Kidney capillary endothelial cell (primary cell): ENCODE measurements around the gene ELF2.
"Not testable (repeated sequence)": the region's sequence is repeated elsewhere in the genome, so short reads cannot be mapped to it uniquely, and the experiment has no call there.

Experiments
- DNase-seq: peaks from one replicate; pipeline ENCODE4 v3.0.0-alpha.2; 2018; ENCODE audit warnings: low spot score

The ELF2 gene

DNA sequence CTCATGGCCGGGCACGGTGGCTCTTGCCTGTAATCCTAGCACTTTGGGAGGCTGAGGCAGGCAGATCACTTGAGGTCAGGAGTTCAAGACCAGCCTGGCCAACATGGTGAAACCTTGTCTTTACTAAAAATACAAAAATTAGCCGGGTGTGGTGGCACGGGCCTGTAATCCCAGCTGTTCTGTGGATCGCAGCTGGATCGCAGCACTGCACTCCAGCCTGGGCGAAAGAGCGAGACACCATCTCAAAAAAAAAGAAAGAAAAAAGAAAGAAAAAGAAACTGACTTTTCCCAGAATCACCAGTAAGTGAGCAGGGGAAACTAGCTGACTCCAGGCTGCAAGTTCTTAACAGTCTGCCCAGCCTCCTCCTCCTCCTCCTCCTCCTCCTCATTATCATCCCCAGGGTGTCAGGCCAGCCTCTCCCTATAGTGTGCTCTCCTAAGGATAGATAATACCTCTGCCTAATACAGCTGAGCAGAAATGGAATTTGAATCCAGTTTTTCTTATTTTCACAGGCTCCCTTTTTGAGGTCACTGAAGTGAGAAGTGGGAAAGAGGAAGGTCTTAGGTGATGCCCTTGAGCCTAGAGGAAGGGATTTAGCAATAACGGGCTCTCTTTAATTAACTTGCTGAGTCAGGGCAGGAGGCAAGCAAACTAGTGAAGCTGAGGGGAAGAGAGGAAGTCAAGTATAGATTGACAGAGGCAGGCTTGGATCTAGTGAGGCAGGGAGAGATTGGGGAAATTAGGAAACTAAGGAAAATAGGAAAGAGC is 11.8 kb upstream of the ELF2 start:
- no peak for DNase-seq

DNA sequence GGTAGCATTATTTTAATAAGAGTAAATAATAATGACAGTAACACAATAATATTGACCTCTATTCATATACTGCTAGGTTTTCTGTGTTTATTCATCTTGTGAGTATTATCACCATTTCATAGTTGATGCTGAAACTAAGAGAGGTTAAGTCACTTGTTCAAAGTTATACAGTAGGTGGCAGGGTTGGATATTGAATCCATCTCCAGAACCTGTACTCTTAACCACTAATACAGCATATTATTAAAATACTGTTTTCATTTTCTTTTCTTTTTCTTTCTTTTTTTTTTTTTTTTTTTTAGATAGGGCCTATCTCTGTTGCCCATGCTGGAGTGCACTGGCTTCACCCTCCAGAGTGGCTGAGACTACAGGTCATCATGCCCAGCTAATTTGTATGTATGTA is 7.1 kb upstream of the ELF2 start:
- DNase-seq = no peak

DNA sequence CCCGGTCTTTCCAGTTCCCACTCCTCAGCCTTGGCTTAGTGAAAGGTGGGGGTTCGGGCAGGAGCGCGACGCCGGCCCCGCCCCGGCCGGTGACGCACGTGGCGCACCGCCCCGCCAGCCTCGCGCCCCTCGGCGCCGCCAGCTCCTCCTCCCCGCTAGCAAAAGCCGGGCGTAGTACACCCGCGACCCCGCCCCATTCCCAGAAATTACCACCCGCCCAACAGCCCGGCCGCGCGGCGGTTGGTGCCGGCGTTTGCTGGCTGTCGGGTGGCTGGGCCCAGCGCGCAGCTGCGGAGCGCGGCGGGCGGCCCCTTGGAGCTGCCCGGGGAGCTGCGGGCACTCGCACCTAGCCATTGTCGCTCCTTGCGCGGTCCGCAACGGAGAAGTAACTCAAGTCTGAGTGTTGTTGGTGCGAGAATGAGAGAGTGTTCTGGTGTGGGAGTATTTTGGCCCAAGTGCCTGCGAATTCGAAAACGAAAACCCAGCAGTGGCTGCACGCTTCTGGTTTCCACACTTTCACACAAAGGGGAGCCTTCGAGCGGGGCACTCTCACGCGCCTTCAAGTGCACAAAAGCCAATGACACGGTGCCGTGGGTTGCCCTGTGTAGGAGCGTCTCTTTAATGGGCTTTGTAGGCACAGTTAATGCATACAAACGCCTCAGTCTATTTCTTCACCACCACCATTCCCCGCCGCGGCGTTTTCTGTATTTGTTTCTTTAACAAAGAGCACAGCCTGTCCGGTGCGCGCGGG is 1.0 kb upstream of the ELF2 start:
- DNase-seq = peak; percentile 85

DNA sequence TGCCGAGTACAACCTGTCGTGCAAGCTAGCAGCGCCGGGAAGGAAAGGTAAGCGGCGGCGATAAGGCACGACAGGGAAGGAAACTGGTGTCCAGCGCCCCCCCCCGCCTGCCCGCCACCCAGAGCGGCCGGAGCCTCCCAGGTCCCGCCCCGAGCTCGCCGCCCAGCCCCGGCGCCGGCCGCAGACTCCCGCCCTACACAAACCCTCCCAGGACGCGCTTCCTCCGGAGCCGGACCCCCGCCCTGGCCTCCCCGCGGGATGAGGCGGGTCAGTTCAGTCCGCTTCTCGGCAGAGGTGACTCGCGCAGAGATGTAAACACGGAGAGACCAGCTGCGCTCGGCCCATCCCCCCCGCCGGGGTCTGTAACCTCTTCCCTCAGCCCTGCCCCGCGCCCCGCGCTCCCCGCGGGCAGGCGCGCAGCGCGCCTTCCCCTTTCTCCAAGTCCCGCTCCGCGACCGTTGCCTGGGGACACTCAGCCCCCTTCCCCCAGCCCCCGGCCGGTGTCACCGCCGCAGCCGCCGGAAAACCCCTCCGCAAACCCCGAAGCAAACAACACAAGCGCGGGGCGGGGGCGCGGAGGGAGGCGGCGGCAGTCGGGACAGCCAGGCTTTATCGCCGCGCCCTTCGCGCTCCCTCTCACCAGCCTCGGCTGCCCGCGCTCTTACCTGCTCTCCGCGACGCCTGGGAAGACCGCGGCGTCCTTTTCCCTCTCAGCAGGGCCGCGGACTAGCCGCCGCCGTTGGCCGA is 543 bp downstream of the ELF2 start:
- peak; percentile 57 for DNase-seq

DNA sequence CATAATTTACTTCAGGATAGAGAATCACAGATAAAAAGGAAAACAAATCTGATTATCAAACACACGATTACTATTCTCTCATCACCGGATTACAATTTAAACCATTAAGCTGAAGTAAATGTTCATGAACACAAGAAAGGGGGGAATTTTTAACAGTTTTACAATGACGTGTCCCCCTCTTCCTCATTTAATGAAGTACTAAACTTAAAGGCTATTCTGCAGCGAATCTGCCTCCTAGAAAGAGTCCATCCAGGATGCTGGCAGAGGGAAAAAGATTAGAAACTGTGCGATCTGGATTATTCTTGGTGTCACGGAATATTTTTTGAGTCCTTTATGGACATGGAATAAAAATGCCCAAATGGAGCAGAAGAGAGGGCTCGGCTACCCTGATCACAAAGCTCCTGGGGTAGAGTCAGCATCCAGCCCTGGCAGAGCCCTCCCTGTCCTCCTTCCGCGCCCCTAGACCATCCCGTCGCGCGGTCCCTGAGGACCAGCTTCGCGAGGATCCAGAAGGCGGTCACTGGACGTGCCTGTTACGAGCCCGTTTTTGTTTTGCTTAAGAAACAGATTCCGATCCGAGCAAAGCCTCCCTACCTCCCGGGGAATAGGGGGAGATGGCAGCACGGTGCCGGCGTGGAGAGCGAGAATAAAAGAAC is 1.2 kb downstream of the ELF2 start:
- DNase-seq = no peak

DNA sequence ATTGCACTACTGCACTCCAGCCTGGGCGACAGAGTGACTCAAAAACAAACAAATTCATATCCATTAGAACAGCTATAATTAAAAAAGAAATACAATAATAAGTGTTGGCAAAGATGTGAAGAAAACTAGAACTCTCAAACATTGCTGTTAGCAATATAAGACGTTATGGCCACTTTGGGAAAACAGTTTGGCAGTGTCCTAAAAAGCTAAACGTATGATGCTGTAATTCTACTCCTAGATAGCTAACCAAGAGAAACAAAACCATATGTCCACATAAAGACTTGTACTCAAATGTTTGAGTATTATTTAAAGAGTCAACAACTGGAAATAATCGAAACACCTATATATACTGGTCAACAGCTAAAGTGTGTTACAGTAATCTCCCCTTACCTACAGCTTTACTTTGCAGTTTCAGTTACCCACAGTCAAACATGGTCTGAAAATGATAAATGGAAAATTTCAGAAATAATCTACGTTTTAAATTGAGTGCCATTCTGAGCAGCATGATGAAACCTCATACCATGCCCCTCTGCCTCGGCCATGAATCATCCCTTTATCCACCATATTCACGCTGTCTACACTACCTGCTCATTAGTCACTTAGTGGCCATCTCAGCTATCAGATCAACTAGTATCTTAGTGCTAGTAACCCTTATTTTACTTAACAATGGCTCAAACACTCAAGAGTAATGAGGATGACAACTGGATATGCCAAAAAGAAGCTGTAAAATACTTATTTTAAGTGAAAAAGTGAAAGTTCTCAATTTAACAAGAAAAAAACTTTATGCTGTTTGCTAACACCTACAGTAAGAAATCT is 4.9 kb downstream of the ELF2 start:
- no peak for DNase-seq

DNA sequence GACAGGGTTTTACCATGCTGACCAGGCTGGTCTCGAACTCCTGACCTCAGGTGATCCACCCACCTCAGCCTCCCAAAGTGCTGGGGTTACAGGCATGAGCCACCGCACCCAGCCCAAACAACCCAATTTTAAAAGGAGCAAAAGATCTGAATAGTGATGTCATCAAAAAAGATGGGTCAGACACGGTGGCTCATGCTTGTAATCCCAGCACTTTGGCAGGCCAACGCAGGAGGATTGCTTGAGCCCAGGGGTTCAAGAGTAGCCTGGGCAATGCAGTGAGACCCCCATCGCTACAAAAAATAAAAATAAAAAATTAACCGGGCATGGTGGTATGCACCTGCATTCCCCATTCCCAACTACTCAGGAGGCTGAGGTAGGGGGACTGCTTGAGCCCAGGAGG is 6.1 kb downstream of the ELF2 start:
- no peak for DNase-seq

DNA sequence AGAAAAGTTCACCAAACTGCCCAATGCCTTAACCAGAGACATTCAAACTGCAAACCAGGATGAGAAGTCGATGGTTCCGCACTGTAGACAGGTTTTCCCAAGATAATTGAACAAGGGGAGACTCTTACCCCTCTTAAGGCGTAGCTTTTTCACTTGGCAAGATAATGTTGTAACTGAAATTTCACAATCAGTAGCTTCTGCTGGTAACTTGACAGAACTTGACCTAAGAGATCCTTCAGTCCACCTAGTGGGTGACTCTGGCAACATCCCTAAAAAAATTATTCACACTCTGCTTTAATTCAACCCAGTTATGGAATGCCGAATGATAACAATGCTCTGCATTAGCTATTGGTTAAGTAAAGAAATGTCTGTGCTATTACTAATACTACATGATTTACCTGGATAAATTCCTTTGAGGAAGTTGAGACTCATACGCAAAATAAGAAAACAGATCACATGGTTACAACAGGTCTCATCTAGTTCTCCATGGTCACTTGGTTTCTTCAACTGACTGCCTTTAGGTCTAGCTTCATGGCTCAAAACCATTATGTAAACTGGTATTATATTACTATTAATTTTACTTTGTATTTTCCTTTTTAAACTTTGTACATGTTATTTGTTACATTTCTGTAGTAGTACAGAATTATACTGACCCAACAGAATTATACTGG is 9.1 kb downstream of the ELF2 start:
- DNase-seq = peak; percentile 51

DNA sequence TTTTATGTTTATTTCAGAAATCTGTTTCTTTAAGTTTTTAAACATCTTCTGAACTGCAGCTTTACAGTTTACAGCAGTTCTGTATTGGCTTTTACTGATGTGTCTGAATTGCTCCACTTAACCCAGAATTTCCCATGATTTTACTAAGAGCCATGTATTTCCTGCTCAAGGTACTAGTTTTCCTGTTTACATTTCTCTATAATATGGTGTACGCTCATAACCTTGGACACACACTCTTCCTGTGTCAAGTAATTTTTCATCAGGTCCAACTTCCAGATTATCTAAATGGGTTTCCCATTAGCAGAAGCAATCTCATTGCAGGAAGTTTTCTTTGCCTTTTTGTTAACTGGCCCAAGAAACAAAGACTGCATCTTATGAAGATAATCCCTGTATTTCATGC is 12.3 kb downstream of the ELF2 start:
- peak; percentile 19 for DNase-seq

DNA sequence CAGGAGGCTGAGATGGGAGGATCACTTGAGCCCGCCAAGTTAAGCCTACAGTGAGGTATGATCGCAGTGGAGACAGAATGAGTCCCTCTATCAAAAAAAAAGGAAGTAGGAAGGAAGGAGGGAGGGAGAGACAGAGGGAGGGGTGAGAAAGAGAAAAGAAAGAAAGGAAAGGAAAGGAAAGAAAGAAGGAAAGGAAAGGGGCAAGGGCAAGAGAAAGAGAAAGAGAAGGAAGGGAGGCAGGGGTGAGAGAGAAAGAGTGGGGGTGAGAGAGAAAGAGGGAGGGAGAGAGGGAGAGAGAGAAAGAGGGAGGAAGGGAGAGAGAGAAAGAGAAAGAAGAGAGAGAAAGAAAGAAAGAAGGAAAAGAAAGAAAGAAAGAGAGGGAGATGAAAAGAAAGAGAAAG is 13.2 kb downstream of the ELF2 start:
- DNase-seq = no peak

DNA sequence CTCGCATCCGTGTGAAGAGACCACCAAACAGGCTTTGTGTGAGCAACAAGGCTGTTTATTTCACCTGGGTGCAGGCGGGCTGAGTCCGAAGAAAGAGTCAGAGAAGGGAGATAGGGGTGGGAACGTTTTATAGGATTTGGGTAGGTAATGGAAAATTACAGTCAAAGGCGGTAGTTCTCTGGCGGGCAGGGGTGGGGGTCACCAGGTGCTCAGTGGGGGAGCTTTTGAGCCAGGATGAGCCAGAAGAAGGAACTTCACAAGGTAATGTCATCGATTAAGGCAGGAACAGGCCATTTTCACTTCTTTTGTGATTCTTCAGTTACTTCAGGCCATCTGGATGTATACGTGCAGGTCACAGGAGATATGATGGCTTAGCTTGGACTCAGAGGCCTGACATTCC is 19.0 kb downstream of the ELF2 start:
- not testable (repeated sequence) for DNase-seq

DNA sequence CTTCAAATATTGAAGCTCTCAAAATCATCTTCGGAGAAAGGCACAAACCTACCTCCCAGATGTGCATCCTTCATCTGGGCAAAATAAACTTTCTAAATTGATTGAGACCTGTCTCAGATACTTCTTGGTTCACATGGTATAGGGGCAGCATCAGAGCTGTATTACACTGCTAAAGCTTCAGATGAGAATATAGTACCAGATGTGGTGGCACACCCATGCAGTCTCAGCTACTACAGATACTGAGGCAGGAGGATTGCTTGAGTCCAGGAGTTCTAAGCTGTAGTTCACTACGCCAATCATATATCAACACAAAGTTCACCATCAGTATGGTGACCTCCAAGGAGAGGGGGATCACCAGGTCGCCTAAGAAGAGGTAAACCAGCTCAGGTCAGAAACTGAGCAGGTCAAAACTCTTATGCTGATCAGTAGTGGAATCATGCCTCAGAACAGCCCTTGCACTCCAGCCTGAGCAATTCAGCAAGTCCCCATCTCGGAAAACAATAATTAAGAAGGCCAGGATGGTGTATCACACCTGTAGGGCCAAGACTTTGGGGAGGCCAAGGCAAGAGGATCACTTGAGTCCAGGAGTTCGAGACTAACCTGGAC is 22.0 kb downstream of the ELF2 start:
- DNase-seq = no peak

DNA sequence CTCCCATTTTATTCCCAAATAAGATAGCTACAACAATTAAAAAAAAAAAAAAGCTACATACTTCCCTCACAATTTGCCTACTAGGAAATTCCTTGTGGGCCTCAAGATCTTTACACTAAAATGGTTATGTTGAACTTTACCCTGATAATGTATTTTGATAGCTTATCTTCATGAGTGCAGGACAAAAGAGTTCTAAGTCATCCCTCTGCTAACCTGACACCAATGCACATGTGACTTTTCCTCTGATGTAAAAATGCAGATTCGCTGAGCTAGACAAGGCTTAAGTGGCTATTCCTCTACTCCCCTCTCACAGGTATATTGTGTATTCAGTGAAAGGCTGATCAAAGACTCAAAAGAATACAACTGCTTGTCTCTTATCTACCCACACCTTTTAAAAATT is 22.5 kb downstream of the ELF2 start:
- DNase-seq = no peak

DNA sequence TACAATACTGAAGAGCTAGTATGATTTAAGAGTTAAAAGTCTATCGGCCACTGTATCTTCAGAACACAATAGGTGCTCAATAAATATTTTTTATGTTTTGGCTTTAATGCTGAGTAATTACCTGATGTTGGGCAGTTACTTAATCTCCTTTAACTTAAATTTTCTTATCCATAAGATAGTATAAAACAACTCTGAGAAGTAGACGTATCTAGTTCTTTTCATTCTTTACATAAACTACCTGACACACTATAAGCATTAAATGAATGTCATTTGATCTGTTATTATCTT is 22.9 kb downstream of the ELF2 start:
- no peak for DNase-seq

DNA sequence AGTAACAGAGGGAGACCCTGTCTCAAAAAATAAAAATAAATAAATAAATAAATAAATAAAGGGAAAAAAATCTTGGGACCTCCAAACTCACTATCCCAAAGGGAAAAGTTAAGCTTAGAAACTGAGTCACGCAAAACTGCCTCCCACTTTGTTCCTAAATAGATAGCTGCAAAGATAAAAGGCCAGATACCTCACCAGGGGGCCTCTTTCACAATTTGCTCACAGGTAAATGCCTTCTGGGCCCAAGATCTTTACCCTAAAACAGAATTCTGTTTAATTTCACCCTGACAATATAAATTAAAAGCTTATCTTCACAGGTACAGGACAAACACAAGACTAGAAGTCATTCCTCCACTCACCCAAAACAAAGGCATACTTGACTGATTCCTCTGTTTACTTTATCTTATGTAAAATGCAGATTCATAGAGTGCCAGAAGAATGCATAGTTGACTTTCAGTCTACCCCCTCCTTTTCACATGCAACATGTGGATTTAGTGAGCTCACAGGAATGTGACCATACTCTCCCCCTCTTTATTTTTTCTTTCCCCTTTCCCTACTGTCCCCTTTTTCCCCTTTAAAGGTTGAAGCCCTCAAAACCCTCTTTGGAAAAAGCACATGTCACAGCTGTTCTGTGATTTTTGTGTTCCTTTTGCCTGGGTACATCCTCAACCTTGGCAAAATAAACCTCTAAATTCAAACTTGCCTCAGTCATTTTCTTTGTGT is 23.4 kb downstream of the ELF2 start:
- no peak for DNase-seq

DNA sequence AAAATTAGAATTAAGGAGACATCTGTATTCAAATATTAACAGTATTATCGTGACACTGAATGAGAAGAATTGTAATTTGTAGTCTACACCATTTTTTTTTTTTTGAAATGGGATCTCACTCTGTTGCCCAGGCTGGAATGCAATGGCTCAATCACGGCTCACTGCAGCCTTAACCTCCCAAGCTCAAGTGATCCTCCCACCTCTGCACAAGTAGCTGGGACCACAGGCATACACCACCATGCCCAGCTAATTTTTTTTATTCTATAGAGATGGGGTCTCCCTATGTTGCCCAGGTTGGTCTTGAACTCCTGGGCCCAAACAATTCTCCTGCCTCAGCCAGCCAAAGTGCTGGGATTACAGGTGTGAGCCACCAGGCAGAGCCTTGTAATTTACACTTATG is 24.8 kb downstream of the ELF2 start:
- DNase-seq = no peak

DNA sequence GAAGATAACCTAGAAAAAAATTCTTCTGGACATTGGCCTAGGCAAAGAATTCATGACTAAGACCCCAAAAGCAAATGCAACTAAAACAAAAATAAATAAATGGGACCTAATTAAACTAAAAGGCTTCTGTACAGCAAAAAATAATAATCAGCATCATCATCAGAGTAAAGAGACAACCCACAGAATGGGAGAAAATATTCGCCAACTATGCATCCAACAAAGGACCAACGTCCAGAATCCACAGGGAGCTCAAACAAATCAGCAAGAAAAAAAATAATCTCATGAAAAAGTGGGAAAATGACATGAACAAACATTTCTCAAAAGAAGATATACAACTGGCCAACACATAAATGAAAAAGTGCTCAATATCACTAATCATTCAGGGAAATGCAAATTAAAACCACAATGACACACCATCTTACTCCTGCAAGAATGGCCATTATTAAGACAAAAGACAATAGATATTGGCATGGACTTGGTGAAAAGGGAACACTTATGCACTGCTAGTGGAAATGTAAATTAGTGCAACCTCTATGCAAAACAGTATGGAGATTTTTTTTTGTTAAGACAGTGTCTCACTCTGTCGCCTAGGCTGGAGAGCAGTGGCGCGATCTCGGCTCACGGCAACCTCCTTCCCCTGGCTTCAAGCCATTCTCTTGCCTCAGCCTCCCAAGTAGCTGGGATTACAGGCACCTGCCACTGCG is 29.9 kb downstream of the ELF2 start:
- no peak for DNase-seq

DNA sequence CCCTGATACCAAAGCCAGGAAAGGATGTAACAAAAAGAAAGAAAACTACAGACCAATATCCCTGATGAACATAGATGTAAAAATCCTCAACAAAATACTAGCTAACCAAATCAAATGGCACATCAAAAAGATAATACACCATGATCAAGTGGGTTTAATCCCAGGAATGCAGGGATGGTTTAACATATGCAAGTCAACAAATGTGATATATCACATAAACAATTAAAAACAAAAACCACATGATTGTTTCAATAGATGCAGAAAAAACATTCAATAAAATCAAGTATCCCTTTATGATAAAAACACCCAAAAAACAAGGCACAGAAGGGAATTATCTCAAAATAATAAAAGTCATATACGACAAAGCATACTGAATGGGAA is 31.5 kb downstream of the ELF2 start:
- no peak for DNase-seq

DNA sequence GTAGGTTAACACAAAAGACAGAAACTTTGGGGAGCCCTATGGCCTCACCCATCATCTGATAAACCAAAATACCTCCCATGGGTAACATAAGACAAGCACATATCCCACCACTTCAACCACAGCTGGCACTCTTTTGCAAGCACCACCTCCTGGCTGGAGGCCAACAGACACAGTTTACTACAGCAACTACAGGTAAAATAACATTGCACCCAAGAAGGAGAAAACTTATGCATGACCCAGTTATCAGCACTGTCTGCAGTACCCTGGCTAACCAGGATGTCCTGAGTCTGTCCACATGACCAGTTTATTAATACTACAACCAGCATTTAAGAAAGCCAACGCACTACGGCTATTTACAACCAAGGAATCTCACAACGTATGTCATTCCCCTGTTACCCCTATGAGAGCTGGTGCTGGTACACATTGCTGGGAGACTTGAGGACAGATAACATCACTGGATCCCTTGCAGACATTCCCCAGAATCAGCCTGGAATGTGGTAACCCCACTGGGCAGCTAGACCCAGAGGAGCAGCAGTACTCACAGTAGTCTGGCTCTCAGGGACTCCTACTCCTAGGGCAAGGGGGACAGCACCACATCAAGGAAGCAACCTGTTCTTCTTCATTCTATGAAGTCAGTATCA is 32.0 kb downstream of the ELF2 start:
- DNase-seq = no peak
